Glomerular visceral epithelial cell (primary cell): ENCODE data around the gene CRMP1.

Experiments used
- DNase-seq: peaks from one replicate; pipeline ENCODE4 v3.0.0-alpha.2; 2016; ENCODE audit errors: extremely low spot score

The CRMP1 gene

DNA sequence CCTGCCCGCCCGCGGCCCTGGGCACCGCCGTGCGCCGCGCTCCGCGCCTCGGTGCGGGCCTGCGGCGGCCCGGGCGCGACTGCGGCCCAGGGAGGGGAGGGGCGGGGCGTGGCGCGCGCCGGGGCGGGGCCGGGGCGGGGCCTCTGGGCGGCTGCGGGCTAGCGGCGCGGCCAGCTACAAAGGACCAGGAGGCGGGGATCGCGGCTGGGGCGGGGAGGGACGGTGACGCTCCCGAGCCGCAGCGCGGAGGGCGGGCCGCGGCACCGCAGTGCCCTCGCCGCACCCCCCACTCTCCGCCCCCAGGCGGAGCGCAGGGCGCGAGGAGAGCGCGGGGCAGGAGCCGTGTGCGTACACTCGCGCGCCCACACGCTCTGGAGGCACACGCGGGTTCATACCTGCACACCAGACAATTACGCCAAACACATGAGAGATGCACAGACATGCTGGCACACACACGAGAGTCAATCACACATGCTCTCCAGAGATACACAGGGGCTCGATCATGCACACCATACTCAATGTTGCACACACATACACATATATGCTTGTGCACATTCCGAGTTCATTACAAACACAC is at the start of gene CRMP1:
Gene CRMP1 (minus strand): TSS at position 83 of the 577 bp plus-strand sequence. CDS start 117 bp downstream, outside the sequence.
- DNase-seq: no peak

DNA sequence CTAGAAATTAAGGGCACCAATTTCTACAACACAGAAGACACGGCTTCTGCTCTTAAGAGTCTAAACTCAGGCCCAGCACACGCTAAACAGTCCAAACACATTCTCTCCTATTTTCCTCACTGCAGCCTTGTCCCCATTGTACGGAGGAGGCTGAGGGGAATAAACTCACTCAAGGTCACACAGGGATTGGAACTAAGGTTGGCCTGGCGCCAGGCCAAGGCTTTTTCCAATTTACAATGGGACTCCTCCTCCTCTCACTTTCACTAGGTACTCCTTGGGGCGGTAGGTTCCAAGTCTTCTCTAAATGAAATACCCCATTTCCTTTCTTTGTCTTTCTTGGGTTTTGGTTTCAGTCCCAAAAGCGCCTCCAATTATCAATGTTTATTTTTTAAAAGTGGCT is 48.7 kb upstream of the CRMP1 start:
- DNase-seq: no peak

DNA sequence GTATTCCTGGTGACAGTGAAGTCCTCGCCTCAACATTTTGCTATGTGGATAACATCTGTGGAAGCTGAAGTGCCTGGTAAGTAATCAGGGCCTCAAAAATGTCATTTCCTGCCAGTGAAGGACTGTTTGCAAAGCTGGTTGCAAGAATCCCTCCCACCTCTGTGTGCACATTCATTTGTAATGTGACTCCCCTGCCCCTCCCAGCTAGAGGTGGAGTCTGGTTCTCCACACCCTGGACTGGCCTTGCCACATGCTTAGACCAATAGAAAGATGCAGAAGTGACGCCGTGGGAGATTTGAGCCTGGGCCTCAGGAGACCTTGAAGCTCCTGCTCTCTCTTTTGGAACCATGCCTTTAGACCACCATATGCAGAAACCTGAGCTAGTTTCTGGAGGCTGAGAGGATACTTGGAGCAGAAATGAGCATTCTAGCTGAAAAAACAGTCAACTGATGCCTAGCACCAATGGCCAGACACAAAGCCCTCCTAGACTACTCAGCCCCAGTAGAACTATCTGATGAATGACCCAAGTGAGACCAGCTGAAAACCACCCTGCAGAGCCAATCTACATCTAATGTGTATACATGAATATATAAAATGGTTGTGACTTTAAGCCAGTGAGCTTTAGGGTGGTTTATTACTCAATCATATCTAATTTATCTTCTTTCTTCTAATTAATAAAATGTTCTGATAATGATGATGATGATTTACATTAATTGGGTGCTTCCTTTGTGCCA is 47.8 kb upstream of the CRMP1 start:
- DNase-seq: no peak

DNA sequence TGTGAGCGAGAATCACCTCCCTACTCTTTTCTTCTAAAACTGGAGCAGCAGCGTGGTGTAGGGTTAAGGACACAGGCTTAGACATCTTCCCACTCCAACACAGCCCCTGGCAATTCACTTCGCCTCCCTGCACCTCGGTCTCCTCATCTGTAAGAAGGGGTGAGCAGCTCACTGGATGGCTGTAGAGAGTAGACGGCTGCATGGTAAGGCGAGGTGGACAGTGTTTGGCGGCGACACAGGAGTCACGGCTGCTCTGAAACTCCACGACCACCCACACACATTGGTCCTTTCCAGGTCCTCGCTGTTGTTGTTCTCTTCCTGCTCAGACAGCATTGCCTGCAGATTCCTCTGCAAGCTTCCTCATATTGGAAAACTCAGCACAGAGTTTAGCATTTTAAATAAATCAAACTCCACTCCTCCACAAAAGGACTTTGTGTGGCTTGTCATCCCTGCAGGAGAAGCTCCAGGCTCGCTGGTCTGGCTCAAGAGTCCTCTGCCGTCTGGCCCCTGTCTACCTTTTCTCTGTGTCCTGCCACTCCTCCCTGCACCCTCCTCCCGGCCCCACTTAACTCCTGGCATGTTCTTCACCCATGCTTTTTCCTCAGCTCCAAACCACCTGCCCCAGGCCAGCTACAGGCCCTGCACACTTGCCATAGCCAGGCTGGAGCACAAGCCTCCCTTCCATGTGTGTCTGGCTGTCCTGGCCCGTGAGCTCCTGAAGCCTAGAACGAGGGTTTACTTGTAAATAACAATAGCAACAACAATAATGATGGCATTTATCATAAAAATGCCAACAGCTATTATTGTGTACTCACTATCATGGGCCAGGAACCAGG is 41.3 kb upstream of the CRMP1 start:
- no peak for DNase-seq

DNA sequence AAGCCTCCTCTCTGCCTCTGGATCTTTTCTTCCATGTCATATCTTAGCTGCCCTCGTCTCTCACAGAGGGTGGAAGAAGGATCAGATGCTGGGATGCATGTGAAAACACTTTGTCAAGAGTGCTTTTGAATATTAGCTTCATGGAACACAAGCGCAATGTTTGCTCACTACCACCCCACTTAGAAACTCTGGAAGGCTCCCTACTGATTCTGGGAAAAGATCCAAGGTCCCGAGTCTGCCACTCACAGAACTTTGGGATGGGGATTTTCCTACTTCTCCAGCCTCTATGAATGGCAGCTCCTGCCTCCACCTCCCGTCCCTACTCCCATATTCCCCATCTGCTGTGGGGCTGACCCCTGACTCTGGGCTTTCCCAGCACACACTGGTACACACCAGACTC is 40.2 kb upstream of the CRMP1 start:
- DNase-seq: no peak

DNA sequence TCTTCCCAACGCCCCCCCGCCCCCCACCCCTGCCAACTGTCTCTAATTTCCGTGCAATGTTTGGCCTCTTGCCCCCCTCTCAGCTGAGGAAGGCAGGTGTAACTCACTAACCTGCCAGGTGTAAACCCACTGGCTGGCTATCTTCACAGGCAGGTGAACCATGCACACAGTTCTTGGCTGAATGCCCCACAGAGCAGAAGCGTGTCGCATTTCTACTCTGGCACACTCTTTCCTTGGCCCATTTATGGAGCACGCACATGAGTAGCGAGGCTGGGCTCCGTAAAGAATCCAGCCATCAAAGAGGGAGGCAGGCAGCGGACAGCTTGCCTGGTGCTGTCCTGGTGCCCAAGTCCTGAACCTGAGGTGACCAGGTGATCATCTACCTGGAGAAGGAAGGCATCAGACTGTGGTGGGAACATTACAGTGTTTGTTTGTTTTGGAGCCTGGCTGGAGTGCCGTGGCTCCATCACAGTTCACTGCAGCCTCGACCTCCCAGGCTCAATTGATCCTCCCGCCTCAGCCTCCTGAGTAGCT is 39.2 kb upstream of the CRMP1 start:
- no peak for DNase-seq

DNA sequence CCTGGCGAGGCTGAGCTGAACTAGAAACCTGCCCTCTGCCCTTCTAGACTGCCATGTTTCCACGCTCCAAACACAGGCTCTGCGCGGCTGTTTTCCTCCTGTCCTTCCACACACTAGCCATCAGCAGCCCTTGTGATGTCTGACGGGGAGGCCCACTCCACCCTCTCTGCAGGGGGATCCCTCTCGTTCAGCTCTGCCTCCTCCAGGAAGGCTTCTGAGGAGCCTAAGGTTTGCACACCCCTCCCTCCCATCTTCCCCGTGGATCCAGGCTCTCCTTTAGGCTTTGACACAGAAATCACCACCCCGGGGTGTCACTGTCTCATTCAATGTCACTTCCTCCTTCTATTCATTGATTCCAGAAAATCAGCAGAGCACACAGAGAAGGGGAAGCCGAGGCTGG is 38.6 kb upstream of the CRMP1 start:
- DNase-seq: no peak

DNA sequence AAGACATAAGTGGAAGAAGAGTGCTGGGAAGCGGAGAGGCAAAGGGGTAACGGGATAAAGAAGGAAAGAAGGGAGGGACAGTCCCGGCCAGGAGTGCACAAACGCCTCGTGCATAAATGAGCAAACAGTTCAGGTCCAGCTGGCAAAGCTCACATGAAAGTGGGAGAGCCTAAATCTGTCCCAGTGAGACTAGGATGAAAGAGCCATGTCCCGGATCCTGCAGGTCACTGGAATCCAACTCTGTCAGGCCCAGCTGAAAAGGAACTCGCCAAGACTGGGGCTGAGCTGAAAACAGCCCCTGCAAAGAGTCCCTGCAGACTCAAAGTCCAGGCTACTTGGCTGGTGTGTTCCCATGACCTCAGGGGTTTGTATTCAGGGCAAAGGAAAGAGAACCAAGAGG is 38.0 kb upstream of the CRMP1 start:
- DNase-seq: no peak

DNA sequence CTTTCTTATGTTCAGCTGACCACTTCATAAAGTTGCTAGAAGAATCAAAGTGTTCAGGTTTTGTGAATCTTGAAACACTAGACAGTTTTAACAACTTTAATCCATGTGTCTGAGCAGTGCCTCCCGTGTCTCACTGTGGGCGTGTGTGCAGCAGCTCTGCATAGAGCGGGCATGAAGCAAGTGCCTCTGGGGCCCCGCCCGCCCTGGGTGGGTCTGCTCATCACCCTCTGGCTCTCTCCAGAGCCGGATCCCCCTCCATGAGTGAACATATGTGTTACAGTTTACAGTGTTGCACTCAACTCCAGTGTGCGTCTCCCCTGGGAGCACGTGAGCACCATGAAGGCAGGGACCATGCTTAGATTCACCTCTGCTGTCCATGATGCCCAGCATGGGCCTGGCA is 37.6 kb upstream of the CRMP1 start:
- no peak for DNase-seq

DNA sequence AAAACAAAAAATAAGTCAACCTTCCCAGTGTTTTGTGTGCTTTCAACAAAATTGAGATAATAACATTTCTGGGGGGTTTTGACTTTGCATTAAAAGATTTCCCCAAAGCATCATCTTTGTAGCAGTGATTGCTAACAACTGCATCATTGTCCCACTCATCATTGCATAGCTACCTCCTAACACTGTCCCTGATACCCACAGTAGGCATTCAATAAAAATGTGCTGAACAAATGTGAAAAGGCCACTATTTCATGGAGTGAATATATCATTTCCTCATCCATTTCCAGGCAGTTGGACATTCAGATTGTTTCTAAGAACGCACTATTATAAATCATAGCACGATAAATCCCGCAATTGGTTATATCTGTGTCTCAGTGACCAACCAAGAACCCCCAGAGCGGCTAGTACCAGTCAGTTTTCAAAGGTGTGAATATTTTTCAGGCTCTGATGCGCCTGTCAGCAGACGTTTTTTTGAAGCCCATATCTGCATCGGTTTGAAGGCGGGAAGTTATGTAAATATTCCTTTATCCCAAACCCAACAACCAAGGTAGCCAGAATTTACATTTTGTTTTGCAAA is 36.0 kb upstream of the CRMP1 start:
- no peak for DNase-seq

DNA sequence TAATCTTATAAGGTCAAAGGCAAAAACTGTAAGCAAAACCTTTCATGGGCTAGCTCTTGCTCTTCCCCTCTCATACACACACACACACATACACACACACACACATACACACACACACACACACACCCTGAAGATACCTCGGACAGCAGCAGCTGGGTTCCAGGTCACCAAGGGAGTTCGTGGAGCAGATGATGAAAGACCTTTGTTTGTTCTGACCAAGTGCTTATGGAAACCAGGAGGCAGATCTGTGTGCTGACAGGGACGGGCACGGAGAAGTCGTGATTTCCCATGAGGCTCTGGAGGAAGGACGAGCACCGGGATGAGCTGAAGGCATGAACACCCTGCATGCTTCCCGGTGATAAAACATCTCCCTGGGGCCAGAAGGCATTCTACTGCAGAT is 35.4 kb upstream of the CRMP1 start:
- DNase-seq: no peak

DNA sequence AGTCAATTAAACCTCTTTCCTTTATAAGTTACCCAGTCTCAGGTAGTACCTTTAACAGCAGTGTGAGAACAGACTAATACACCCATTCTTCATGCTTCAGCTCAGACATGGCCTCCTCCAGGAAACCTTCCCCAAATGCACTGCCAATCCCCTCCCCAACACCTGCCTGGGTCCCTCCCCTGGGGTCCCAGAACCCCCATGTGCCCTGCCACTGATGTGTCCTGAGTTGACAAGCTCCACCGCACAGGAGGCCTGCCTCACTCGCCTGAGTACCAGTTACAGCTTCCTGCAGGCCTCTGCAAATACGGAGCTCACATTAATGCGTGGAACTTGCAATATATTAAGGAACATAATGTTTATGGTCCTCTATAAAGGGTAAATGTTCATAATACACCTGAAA is 34.9 kb upstream of the CRMP1 start:
- DNase-seq: no peak

DNA sequence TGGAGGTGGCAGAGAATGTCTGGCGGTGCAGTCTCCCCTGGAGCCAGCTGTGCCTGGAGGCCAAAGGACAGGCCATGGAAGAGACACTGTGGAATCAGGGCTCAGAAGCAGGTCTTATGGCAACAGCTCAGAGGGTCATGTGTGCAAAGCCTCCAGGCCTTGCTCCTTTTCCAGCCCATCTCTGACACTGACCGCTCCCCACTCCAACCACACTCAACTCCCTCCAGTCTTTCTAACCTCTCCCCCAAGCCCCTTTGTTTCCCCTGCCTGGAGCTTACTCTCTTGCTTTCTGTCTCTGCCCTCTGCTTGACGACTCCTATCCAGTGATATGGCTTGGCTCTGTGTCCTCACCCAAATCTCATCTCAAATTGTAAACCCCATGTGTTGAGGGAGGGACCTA is 34.2 kb upstream of the CRMP1 start:
- no peak for DNase-seq

DNA sequence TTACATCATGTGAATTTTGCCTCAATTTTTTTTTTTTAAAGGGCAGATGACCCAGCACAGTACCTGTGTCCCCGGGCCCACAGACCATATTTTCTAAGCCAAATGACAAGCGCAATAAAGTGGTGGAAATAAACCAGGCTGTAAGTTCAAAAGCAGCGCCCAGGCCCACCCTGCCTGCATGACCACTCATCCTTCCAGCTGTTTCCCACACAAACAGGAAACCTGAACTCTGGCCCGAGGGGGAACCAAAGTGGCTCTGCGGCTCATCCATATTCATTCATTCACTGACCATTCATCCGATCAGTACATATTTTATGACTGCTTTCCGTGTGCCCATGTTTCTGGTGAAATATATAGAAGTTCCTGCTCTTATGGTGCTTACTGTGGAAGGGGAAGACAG is 33.7 kb upstream of the CRMP1 start:
- DNase-seq: no peak

DNA sequence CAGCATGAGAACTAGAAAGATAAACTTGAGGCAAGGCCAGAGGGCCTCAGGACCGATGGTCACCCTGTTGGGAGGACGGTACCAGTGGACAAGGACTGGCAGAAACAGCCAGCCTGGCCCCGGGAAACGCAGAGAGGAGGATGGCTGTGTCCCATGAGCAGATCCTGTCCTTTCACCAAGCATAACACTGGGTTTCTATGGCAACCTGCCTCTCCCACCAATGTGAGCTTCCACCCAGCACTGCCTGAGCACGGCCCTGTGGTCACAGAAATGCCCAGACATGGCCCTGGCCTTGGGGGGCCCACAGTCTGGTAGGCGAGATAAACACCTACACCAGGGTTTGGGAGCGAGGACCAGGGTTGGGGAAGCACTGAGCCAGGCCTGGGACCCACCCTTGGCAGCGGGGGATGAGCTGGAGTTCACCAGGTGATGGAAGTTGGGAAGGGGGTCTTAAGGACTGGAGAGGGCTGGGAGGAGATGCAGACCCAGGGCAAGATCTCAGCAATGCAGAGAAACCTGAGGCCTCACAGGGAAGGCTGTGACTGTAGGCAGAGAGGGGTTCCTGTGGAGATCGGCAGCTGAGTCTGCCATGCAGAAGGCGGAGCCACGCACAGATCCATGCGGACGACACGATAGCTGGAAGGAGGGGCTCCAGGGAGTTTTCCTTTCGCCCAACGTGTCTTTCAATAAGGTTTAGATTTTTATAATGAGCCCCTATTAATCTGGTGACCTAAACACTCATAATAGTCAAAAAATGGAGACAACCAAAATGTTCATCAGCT is 32.7 kb upstream of the CRMP1 start:
- no peak for DNase-seq

DNA sequence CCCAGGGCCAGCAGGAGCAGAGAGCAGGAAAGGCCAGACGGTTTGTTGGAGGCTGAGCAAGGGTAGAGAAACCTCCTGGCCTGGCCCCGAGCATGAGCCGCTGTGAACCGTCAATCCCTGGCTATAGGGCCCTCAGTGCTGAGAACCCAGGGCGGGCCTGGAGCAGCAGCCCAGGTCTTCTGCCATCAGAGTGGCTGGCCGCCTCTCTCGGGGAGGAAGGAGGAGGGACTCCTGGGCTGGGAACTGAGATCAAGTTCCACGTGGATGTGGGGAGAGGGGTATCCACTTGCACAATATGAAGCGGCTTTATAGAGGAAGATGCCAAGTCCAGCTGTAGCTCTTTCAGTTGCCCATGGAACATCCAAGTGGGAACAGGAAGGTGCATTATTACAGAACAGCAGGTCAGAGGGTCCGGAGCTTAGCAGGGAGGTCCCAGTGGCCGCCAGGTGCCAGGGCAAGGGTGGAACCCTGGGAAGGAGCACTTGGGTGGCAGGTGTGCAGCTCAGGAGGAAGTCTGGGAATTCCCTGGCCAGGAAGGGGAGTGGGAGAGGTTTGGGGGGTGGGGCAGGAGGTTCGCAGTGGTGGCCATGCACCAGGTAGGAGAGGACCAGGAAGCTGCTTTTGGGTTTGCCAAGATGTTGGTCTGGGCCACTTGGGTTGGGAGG is 31.7 kb upstream of the CRMP1 start:
- DNase-seq: no peak

DNA sequence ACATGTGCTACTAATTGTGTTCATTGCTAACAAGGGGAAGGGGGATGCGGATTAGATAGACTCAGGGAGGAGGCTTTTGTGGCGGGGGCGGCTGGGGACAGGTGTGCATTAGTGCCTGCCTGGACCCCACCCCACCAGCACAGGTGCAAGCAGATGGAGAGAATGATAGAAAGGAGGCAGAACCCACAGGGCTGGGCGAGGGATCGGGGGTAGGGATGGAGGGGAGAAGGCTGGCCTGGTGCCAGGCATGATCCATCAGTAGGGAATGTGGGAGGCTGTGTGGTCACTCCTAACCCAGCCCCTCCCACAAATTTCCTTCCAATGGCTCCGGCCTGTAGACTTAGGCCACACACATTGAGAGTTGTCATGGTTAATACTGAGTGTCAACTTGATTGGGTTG is 30.5 kb upstream of the CRMP1 start:
- DNase-seq: peak; percentile 2

DNA sequence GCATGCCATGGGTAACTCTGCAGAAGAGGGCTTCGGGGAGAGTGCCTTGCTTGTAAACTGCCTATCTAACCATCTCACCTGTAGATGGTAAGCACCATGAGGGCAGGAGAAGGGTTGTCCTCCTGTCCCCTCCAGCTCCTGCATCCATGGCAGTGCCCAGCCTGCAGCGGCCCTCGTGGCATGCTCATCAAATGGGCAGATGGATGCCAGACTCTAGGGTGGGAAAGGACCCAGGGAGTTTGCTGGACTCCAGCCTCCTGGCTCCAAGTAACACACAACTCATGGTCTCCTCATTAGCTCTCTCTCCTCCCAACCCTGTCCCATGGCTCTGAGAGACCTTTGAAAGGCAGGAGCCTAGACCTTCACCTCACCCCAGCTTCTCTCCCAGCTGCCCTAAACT is 29.7 kb upstream of the CRMP1 start:
- DNase-seq: no peak

DNA sequence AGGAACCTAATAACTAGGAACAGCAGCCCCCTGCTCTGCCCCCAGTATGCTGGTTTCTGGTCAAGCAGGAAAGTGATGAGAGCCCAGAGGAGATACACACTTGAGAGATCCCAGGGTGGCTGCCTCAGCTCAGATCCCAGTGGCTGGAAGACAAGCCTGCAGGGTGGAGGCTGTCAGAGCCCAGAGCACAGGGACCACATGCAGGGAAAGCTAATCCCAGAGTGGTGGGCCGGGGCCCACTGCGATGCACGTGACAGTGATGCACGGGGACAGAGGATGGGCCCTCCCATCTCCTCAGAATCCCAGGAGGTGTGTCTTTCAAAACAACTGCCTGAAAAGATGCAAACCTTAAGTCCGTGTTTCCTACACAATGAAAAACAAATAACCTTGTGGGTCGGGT is 29.1 kb upstream of the CRMP1 start:
- DNase-seq: no peak

DNA sequence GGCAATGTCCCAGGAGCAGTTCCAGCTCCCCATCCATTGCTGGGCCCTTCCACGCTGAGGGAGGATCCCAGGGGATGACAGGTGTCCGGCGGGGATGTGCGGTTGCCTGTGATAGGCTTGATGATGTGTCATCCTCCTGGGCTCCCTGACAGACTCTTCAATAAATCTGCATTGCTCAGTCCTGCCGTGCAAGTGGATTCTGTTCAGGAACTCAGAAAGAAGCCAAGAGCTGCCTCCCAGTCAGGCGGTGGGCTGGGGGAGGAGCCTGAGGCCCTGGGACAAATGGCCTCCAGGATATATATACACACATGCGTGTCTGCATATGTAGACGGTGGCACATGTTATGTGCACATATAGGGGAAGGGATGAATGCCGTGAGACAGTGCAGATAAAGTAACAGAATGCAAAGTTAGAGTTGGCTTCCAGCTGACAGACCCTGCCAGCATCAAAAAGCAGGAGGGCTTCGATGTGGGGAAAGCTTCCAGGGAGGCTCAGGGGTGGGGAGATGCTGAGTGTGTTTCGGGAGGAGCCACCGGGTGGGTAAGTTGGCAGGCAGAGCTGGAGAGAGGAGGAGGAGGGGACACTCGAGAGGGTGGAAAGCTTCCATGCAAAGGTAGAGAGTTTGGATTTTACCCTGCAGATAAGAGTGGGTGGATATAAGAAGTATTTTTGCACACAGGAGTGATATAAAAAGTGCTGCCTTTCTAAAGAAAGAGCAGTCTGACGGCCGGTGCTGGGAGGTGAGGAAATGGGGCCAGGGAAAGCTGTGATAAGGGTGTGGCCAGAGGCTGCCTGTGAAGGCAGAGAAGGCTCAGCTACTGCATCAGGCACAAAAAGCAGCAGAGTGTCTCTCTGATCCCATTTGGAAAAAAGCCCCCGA is 28.5 kb upstream of the CRMP1 start:
- DNase-seq: no peak
